HG02970 (cell line): Measurements from ENCODE around the gene RFX3.

ENCODE experiments used
- ATAC-seq: cut with Tn5 transposase; IDR thresholded peaks from one replicate; pipeline ENCODE4 v1.9.1; 2021; ENCODE audit warnings: mild to moderate bottlenecking, moderate library complexity, moderate number of reproducible peaks; ENCODE audit not compliant: unreplicated experiment, low FRiP score

Gene RFX3

GRCh38 chr9:3441197-3441816 is 84.5 kb downstream of the RFX3 start:
- no peak for ATAC-seq

DNA sequence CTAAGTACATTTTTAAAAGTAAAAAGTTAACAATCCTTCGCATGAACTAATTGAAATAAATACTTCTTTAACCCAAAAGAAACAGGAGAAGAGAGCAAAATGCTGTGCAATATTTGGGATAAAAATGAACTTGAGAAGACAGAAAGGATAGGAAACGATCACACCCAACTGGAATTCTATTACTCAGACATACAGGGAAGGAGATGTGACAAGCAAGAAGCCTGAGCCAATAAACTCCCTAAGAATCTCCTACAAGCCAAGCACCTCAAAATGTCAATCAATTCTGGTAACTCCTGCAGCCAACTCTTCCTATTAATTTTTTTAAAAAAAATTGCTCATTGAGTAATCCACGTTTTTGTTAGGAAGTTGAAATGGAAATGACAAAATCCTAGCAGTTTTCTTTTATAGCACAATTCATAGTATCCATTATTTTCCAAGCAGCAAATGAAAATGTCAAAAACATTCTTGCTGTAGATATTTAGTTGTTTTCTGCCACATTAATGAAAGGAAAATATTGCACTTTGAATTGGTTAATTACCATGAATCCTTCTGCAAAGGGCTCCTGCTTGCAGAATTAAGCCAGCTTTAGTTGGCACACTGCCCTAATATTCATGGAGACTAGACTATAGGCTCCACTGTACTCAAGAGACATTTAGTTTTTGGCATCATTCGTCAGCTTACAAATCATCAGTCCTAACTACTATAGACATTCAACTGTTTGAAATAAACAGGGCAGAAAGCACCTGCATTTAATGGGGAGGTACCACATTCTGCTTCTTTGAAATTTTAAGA is 89.0 kb downstream of the RFX3 start:
- no peak for ATAC-seq

DNA sequence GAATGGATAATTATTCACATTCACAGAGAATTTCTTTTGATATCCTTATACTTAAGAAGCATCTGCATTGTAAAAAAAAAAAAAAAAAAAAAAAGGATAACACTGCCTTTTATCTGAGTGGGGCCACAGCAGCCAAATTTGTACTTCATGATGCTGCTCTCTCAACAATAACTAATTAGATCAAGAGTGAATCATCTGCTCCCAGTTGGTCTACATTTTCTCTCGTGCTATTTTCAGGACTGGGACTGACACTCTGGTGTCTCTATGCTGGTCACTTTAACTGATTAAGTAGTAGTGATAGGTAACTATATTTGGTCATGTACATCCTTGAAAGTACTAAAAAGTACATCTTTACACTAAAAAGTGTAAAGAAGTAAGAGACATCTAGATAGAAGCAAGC is 90.1 kb downstream of the RFX3 start:
- ATAC-seq: no peak

- ATAC-seq: no peak
These were observed 91.2 kb downstream of the RFX3 start for GRCh38 chr9:3434594-3434993.

DNA sequence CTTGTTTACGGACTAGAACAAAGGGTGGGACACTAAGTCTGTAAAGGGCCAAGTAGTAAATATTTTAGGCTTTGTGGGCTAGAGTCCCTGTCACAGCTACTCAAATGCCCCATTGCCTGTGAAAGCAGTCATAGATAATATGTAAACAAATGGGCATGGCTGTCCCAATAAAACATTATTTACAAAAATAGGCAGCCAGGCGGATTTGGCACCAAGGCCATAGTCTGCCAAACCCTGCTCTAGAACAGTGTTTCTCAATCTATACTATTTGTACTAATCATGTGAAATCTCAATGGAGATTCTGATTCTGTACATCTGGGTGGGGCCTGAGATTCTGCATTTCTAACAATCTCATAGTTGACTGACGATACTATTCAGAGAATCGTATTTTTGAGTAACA is 92.0 kb downstream of the RFX3 start:
- no peak for ATAC-seq

GRCh38 chr9:3433066-3433465 is 92.7 kb downstream of the RFX3 start:
- ATAC-seq: no peak

DNA sequence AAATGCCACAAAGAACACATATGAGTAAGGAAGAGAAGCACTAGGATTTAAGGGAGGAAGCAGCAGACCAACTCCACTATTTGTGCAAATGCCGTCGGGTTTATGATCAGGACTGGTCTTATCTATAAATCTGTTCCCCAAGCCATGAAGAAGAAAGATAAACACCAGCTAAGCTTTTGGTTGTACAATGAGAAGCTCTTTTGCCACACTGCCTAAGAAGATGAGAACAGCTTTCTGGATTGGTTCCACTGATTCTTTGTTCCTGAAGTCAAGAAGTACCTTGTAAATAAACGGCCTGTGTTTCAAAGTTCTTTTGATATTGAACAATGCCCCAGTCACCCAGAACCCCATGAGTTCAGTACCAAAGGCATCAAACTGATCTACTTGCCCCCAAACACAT is 93.9 kb downstream of the RFX3 start:
- no peak for ATAC-seq

DNA sequence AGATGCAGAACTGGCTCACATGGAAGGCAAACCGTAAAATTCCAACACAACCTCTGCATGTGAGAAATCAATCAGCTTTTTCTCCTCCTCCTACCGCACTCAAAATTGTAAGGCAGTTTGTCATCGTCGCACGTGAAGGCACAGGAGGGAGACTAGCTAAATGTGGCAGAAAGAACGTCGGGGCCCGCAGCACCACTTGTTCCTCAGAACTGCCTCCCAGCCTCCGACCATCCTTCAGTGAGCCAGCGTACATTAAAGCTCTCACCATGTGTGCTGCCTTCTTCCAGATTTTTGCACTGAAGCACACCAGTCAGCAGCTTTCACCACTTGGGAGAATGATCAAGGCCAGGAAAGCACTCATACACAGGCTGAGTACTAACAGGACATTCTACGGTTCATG is 105.9 kb downstream of the RFX3 start:
- ATAC-seq: no peak

DNA sequence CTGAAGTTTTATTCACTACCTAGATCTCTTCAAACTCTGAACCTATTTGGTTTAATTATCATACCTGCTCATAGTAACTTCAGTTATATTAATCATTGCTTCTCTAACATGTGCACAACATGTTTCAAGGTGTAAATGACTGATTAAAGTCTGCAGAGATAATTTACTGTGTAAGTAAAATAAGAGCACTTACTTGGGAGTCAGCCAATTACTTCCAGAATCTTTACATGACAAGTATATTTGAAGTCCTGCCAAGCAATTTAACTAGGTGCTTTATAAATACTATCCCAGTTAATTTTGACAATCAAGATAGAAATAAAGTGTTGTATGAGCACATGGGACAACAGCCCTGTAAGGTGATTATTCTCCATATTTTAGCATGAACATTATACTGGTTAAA is 109.9 kb downstream of the RFX3 start:
- no peak for ATAC-seq

DNA sequence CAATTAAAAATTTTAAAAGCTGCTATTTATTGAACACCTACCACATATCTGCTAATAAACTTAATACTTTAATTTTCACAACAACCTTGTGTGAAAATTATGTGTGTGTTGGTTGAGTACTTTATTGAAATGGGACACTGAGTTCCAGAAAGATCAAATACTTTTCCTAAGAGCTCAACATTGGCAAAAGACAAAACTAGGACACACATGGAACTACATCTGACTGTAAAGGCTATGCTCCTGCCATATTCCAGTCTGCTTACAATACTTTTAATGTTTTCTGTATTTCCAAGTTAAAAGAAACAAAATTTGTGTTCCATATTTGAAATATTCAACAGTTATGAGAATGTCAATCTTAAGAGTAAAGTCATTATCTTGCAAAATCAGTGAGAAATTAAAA is 111.8 kb downstream of the RFX3 start:
- no peak for ATAC-seq

GRCh38 chr9:3410461-3410860 is 115.3 kb downstream of the RFX3 start:
- ATAC-seq: no peak

GRCh38 chr9:3409453-3409852 is 116.3 kb downstream of the RFX3 start:
- ATAC-seq: no peak

- no peak for ATAC-seq
These were observed 122.5 kb downstream of the RFX3 start for GRCh38 chr9:3403315-3403714.

GRCh38 chr9:3401221-3401954 is 124.4 kb downstream of the RFX3 start:
- ATAC-seq: no peak

DNA sequence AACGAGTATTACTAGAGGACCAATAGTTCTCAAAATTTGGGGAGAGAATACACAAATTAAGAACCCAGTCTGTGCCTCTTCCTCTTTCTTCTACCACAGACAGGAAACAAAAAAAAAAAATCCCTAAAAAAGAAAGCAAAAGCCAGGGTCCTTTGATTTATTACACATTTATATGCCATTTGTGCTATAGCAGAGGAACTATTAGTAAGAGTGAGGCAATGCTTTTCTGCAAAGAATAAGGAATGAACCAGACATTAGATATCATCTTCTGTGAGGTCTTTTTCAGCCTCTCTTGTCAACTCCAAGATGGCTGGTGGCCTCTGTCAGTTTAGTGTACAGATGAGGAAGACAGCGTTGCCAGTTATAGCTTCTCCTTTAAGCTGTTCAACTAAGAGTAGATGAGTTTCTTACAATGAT is 127.6 kb downstream of the RFX3 start:
- no peak for ATAC-seq

DNA sequence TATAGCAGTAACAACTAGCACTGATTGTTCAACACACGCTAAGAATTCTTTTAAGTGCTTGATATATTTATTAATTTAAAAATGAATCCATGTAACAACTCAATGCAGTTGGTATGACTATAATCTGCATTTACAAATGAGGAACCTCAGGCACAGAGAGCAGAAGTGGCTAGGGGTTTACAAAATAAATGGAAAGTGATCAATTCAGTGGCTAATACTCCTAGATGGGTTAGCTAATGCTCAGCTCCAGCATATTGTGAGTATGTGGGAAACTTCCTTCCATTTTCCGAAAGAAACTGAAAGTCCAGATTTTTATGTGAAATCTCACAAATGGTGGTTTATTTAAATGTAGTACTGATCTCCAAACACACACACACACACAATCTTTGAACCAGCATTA is 128.0 kb downstream of the RFX3 start:
- no peak for ATAC-seq

GRCh38 chr9:3391414-3391813 is 134.4 kb downstream of the RFX3 start:
- ATAC-seq: no peak

GRCh38 chr9:3386753-3387152 is 139.0 kb downstream of the RFX3 start:
- no peak for ATAC-seq

DNA sequence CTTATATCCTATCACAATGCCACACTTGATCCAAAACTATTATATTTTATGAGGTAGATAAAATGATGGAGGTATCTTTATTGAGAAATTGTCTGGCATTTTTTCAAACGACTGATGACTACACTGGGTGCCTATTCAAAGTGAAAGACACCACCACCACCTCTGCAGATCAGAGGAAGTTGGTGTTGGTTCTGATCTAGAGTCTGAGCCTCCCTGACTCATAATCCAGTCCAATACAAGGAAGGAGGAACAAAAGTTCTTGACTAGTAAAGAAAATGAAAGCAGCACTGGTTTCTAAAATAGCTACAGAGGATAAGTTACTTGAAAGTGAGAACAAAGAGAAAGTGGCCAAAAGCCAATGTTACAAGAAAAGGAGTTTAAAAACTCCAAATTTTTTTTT is 139.9 kb downstream of the RFX3 start:
- peak; percentile 66 for ATAC-seq

DNA sequence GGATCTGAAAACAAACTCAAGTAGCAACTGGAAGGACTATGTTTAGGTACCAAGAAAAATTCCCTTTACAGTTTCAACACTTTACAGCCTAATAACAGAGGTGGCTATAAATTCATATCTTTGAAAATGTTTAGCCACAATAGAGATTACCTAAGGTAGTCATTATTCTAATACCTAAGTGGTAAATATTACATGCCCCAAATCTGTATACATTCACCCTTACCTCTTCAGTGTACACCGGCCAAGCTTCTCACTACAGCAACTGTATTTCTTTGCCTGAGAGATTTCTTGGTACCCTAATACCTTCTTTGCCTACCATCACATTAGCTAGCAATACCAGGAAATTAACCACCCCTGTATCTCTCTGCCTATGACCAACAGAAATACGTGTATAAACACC is 154.0 kb downstream of the RFX3 start:
- no peak for ATAC-seq

GRCh38 chr9:3370715-3371114 is 155.1 kb downstream of the RFX3 start:
- no peak for ATAC-seq

GRCh38 chr9:3367185-3367584 is 158.6 kb downstream of the RFX3 start:
- no peak for ATAC-seq
